Hepatic stellate cell (primary cell): ENCODE results near the gene DTNBP1.

ENCODE experiments used
- DNase-seq: peaks from one replicate; pipeline ENCODE4 v3.0.0; 2011; ENCODE audit warnings: low spot score

DTNBP1 gene

DNA sequence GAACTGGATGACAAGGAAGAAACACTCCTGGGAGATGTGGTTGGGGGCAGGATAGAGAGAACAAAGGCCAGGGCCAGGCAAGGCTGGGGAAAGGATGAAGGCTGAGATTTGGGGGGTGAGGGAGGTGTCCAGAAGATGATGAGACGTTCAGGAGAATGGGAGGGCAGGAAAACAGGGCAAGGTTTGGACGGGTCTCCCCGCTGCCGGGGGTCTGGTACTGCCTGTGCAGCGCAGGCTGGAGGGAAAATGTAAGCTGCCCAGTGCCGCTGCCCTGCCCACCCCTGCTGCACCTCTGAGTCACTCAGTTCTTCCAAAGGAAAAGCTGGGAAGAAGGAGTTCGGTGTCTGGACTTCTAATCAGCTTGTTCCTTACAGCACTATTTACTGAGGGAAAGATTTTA is 130.9 kb downstream of the DTNBP1 start:
- no peak for DNase-seq

- DNase-seq: no peak
These were observed 132.4 kb downstream of the DTNBP1 start for GRCh38 chr6:15530411-15530810.

DNA sequence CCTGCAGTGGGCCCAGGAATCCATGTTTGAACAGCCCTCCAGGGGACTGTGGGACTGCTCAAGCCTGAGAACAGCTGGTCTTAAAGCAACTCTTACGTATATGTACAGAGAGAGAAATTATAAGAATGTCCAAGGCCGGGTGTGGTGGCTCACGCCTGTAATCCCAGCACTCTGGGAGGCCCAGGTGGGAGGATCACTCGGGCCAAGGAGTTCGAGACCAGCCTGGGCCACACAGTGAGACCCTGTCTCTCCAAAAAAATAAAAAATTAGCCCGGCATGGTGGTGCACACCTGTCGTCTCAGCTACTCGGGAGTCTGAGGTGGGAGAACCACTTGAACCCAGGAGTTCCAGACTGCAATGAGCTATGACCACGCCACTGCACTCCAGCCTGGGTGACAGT is 134.0 kb downstream of the DTNBP1 start:
- no peak for DNase-seq

DNA sequence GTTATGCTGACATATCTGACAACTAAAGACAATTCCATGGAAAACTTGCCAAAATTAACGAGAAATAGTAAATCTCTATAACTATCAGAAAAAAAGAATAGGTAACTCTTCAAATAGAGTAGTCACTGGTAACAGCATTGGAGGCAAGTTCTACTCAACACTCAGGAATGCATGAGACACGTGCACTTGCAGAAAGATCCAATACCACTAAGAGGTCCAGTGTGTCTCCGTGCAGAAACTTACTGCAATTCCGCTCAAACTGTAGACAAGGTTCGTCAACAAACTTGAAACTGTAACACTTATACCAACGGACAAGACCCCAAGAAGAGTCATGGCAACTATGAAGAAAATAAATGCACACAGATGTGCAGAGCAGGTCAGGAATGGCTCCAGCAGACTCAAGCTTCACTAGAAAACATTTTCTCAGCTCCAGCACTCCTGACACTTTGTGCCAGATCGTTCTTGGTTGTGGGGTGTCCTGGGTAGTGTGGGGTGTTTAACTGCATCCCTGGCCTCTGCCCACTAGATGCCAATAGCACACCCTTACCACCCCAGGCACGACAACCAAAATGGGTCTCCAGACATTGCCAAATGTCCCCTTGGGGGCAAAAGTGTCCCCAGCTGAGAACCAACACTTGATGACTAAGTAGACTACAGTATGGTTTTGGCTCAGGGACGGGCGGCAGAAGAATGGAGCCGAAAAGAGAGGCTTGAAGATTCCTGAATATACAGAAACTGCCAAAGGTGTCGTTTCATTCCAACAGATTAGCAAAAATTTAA is 134.8 kb downstream of the DTNBP1 start:
- no peak for DNase-seq

GRCh38 chr6:15526212-15526701 is 136.6 kb downstream of the DTNBP1 start:
- DNase-seq: no peak

- no peak for DNase-seq
These were observed 137.9 kb downstream of the DTNBP1 start for GRCh38 chr6:15524861-15525401.

DNA sequence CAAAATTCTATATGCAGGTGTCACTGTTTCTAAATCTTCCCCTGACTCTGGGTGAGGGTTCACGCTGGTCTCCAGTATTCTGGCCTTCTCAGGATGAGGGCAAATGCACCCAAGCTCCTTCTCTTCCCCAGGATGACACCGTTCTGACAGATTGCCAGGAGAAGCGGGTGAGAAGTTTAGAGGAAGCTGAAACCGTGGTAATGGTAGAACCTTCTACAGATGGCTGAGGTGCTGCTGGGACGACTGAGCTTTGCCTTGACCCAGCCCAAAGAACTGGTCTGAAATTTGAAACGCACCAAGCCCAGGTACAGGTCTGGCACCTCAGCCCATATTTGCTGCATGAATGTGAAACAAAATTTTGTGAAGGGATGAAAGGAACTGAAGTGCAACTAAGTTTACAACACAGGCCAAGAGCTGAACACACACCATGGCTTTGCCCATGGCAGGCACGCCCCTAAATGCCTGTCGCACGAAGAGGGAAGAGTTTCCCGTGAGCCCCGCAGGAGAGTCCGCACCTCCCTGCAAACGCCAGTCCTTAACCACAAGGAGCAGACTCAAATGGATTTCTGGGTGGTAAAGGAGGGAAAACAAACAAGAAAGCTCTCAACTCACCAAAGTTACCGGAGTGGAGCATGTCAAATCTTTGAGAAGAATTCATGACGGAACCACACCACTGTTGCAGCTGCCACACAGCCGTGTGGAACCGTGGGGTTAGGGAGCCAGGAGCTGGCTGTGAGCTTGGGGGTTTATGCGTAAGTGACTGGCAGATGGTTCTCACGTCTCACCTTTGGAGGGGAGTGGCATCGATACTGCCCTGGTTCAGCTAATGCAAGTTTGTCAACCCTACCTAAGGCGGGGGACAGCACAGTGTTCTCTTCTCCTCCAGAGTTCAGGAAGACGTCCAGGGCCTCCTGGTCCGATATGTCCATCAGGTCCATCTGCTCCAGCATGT is 138.9 kb downstream of the DTNBP1 start:
- DNase-seq: no peak

- no peak for DNase-seq
These were observed 139.8 kb downstream of the DTNBP1 start for GRCh38 chr6:15522856-15523529.

- DNase-seq: no peak
These were observed 140.4 kb downstream of the DTNBP1 start for GRCh38 chr6:15522427-15522826.

DNA sequence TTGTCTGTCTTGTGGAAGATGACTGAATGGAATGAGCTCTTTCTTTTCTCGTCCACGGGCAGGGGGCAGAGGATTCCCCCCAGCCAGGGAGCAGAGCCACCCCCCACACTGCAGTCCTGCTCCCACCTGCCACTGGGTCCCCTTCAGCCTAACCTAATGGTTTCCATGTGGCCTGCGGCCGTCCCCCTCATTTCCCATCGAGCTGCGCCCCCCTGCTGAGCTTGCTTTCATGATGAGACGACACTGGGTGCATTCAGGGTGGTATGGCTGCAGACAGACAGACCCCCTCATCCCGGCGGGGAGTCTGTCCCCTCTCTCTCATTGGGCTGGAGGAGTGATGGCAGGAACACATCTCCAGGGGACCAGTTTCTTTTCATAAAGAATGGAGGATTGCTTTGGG is 140.8 kb downstream of the DTNBP1 start:
- DNase-seq: no peak

DNA sequence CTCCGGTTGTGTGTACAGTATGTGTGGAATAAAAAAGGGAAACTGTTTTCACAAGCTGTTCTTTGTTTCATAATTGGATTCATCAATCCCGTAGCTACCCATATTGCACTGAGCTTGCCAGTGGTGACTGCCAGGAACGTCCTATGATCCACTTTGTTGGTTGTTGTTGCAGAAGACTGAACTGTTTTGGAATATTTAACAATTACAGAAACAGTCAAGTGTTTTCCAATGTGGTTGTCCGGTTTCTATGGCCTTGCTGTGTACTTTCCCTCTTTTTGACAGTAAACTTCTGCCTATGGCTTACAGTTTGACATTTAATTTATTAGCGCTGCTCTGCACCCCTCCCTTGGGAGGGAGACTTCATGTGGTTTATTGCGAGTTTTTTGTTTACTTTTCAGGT is 141.2 kb downstream of the DTNBP1 start:
- no peak for DNase-seq

- DNase-seq: no peak
These were observed 142.1 kb downstream of the DTNBP1 start for GRCh38 chr6:15520626-15521203.

- DNase-seq: no peak
These were observed 143.1 kb downstream of the DTNBP1 start for GRCh38 chr6:15519681-15520080.

- no peak for DNase-seq
These were observed 143.9 kb downstream of the DTNBP1 start for GRCh38 chr6:15518878-15519277.

DNA sequence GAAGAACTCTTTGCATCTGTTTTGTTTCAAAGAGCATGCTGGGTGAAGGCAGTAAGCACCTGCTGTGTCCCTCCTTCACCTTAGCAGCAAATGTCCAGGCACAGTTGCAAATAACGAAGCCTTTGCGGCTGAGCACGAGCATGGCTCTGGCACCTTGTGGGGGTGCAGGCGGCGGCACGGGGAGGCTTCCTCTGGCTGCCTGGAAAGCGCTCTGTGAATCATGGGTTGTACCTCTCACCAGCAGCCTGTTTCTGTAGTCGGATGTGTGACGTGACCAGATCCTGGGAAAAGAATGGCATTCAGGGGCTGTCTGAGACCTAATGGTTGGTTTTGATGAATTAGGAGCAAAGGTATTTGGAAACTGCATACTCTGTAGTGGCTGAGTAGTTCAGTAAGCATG is 144.8 kb downstream of the DTNBP1 start:
- no peak for DNase-seq

DNA sequence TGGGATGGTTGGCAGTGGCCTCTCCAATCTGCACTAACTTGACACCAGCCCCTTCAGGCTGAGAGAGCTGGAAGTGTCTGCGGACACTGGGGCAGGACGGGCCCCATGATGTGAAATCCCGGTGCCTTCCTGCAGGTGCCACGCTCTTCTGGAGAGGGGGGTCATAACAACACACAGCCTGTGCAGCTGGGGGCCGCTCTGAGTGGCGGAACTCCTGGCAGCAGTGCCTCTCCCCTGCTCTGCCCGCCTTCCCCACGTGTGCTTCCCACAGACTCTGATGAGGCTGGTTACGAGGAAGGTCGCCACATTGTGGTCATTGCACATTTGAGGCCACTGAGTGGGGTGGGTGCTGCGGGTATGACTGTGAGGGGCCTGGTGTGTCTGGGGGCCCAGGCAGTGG is 145.2 kb downstream of the DTNBP1 start:
- no peak for DNase-seq

- DNase-seq: no peak
These were observed 145.8 kb downstream of the DTNBP1 start for GRCh38 chr6:15516923-15517560.

- no peak for DNase-seq
These were observed 146.4 kb downstream of the DTNBP1 start for GRCh38 chr6:15516378-15516777.

DNA sequence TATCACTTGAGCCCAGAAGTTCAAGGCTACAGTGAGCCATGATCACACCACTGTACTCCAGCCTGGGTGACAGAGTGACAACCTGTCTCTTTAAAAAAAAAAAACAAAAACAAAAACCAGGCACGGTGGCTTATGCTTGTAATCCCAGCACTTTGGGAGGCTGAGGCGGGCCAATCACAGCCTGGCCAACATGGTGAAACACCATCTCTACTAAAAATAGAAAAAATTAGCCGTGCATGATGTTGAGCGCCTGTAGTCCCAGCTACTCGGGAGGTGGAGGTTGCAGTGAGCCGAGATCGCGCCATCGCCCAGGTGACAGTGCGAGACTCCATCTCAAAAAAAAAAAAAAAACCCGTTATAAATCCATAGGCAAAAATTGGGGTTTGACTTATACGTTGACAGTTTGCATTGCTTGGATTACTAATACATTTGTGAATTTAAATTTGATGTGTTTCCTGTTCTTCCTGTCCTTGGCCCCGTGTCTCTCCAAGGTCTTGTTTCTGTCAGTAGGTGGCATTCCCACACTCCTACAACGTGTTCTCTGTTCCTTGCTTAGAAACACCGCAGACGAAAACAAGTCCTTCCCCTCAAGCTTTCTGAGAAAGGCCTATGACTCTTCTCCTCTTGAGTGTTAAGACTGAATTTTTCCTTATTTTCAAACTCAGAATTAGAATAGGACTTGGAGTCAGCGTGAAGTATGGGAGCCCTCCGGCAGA is 147.0 kb downstream of the DTNBP1 start:
- DNase-seq: no peak

DNA sequence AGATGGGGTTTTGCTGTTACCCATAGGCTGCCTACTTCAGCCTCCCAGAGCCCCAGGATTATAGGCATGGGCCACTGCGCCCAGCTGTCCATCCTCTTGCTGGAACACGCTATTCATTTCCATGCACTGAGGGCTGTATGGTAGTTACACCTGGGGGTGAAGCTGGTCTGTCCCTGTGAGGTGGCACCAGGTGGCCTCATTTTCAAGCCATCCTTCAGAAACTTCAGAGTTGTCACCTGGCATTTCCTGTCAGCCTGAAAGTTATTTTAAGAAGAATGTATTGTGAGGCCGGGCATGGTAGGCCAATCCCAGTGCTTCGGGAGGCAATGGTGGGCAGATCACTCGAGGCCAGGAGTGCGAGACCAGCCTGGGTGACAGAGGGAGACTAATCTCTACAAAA is 147.6 kb downstream of the DTNBP1 start:
- no peak for DNase-seq
